Left renal cortex interstitium (tissue), 4 donors: ENCODE data around the gene CPVL. TPM values are rescaled to one million over a fixed set of nuclear protein-coding genes. Genes with fewer than 3 reads are reported as not detected.
"Not testable (repeated sequence)": the region's sequence is repeated elsewhere in the genome, so short reads cannot be mapped to it uniquely, and the experiment has no call there.

Experiments
- DNase-seq, 4 donors: peaks; one replicate each; pipeline ENCODE4 v3.0.0-alpha.2; 2013; ENCODE audit warnings: low read depth in 4 of 4, low spot score in 2 of 4, missing footprints in 1 of 4
- polyA plus RNA-seq, 4 donors: library from polyadenylated mRNA; unstranded; fragments of 120-200 nt; gene quantifications; one replicate each; pipeline ENCODE4 v1.2.1, GENCODE V29; 2013; ENCODE audit not compliant: insufficient read length in 4 of 4

Gene CPVL
- polyA plus RNA-seq, 4 donors: 47.4 to 74.9 (median 61.5) TPM

- DNase-seq: no peak
Observed at GRCh38 chr7:29095631-29096445, 50.5 kb downstream of the CPVL start.

DNA sequence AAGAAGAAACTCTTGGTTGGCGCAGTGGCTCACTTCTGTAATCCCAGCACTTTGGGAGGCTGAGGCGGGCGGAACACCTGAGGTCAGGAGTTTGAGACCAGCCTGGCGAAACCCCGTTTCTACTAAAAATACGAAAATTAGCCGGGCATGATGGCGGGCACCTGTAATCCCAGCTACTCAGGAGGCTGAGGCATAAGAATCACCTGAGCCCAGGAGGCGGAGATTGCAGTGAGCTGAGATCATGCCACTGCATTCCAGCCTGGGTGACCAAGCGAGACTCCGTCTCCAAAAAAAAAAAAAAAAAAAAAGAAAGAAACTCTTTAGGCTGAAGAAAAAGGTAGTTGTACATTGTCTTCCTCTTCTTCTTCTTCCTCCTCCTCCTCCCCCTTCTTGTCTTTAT is 53.2 kb downstream of the CPVL start:
- DNase-seq: not testable (repeated sequence)

GRCh38 chr7:29091715-29092114 is 54.6 kb downstream of the CPVL start:
- no peak for DNase-seq

DNA sequence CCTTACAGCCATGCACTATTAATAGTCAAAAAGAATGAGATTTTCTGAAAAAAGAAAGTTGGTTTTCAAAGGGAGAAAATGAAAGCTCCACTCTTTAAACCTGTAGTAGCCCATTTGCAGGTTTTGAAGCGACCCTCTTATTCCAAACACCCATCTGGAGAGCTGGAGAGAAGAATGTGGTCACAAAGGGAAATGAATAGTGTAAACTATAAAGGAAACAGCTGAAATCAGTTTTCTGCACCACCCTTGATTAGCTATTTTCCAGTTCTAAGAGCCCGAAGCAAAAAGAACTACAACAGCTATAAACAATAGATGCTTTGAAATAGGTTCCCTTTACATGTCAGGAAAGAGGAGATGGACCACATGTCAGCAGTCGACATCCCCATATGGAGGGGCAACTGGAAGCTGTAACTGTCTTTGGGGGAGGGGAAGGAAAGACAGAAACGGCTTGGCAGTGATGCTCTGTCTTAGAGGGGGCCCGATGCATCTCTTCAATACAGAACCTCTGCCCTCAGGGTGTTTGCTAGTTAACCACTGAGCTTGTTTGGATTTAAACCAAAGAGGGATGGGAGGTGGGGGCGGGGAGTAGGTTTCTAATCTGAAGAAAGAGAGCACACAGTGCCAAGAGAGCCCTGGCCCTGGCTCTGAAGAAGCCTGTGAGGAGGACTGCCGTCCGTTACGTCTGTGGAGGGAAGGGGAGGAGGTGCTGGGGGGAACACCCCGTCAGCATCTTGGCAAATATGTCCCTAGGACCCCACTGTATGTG is 55.3 kb downstream of the CPVL start:
- DNase-seq: peak in 1 of 4 donors; percentile 65

DNA sequence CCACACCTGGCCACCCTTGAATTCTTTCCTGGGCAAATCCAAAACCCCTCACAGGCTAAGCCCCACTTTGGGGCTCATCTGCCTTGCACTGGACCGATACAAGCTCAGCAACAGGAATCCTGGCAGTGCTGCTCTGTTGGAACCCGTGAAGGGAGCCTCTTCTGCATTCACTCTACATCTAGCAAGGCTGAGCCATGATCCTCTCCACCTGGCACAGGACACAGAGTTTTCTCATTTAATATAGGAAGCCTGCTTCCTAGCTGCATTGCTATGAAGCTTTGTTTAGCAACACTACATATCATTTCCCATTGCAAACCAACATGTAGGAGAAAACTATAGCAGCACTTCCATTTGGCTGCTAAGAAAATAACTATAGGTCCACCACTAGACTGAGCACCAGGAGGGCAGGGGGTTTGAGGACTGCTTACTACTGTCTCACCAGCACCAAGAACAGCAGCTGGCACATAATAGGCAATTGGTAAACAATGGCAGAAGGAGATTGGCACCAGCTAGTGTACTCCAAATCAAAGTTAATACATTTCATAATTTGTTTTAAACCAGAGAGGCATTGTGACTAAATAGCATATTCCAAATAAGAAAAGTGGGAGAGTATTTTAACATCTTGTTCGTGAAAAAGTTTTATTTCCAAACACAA is 56.1 kb downstream of the CPVL start:
- DNase-seq: no peak

GRCh38 chr7:29087840-29088170 is 58.5 kb downstream of the CPVL start:
- no peak for DNase-seq

DNA sequence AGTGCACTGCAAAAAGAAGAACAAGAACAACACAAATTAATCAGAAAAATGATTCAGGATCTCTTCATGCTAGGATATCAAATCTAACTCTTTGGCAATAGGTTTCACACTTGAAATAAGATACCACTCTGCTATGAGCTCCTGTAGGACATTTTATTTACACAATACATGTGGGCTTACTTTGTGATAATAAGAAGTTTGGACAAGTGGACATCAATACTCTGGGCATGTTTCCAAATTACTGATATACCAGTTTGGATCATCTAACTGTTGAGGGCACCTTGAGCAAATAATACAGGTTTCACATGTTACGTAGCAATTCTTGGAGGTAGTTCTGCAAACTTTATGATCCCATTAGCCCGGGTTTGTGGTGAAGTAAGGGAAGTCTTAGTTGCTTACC is 59.8 kb downstream of the CPVL start:
- no peak for DNase-seq

DNA sequence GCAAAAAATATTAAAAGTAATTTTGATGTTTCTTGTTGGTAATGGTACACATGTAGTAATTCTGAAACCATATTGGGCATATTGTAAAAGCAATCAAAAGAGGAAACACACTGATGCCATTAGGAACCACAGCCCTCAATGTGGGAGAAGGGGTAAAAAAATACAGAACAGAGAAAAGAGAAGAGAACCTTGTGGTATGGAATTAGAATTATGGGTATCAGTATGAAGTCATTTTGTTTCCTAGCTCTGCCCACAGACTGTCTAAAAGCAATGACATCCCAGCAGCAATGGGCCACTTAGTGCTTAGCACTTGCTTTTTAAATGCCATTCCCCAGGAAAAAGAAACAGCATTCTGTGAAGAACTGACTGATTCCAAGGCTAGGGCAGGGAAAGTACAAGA is 61.5 kb downstream of the CPVL start:
- DNase-seq: no peak

DNA sequence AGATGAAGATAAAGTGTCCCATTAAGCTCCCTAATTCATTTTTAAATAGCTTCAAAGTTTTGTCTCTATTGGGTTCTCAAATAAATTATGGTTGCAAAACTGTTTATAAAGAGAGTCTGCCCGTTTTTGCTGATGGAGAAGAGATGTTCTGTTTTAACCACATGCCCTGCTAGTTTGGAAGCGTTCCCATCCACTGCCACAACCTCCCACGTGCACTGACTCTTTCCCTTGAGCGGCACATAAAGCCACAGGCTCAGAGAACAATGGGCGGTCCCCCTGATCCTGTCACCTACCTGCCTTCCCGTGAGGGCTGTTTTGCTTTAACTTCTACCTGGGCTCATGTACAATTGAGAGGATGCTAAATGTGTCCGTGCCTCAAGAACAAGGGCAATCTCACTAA is 65.5 kb downstream of the CPVL start:
- DNase-seq: no peak

- DNase-seq: no peak
Observed at GRCh38 chr7:29078311-29079260, 67.8 kb downstream of the CPVL start.

DNA sequence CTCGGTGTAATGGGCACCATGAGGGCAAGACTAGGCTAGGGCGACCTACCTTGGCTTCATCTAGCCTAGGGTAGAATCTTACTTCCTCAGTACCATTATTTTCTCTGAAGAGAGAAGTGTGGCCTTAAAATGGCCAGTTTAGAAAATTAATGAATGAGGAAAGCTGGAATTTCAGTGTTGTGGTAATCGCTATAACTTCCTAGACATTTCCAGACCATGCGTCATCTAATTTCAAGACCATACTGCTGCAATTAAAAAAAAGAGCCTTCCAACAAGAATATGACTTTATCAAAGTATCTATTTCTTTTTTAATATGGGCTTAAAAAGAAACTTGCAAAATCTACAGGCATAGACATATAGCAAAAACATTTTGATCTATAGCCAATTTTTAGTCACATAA is 68.5 kb downstream of the CPVL start:
- no peak for DNase-seq

- no peak for DNase-seq
Observed at GRCh38 chr7:29077176-29077575, 69.2 kb downstream of the CPVL start.

- no peak for DNase-seq
Observed at GRCh38 chr7:29076631-29077030, 69.7 kb downstream of the CPVL start.

- DNase-seq: no peak
Observed at GRCh38 chr7:29075606-29076005, 70.7 kb downstream of the CPVL start.

DNA sequence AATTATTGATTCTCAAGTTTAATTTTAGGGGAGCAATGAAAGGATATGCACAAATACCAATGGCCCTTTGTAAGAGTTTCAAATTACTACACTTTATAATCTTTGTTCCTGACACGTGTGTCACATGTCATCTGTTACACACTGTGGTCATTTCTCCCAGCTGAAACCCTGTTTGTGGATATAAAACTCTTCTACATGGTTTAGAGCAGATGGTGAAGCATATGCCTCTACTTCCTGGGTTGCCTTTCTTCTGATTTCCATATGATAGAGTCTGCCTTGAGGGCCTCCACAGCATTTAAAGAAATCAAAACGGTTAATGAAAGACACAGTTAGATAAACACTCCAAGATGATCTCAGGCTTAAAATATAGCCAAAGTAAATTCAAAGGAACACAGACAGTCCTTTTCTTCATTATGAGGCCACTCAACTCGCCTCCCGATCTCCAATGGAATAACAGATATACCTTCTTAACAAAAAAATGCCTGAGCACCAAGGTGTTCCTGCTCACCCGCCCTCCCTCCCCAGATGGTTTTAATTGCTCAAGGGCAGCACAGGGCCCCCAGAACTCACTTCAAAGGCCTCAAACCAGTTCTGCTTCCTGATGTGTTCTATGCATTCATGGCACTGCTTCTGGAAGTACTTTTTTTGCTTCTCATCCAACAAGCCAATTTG is 75.0 kb downstream of the CPVL start:
- DNase-seq: no peak

GRCh38 chr7:29066641-29067040 is 79.7 kb downstream of the CPVL start:
- no peak for DNase-seq

- no peak for DNase-seq
Observed at GRCh38 chr7:29065181-29065857, 81.0 kb downstream of the CPVL start.

GRCh38 chr7:29063872-29064271 is 82.5 kb downstream of the CPVL start:
- no peak for DNase-seq

DNA sequence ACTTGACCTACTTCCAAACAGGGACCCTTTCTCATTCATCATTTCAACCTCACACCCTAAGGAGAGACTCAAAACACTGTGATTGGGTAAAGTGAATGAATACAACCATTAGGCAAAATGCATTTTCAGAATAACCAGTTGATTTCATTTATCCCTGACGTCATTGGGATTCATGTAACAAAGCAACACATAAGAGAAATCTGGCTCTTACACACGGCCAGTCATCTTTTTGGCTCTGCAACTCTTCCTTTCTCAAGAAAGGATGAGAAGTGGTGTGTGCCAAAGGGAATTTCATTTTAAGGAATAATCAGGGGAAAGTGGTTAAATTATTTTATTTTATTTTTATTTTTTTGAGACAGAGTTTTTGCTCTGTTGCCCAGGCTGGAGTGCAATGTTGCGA is 83.1 kb downstream of the CPVL start:
- no peak for DNase-seq
